SK-N-SH treated with all-trans-retinoic acid at 6 μM for 48 hours (cell line): ENCODE data around the gene TNFRSF12A.

Source experiments
- ATAC-seq: fragments of 200-7000 bp; cut with Tn5 transposase; 3 replicates; pipeline ENCODE4 v1.9.1; 2020; ENCODE audit warnings: mild to moderate bottlenecking, moderate library complexity
- ARNTL ChIP-seq: fragments of 450-650 bp; formaldehyde crosslinking; IDR thresholded peaks from 2 replicates; pipeline ENCODE4 v1.5.0; 2020; ENCODE audit warnings: low read depth, mild to moderate bottlenecking, moderate library complexity, borderline replicate concordance
- BACH2 ChIP-seq: fragments of 250-450 bp; sonication (Bioruptor Pico); IDR thresholded peaks from 2 replicates; pipeline ENCODE4 v1.9.0; 2021; ENCODE audit warnings: mild to moderate bottlenecking, borderline replicate concordance
- GLIS3 ChIP-seq: fragments of 250-450 bp; sonication (Bioruptor Pico); IDR thresholded peaks from 2 replicates; pipeline ENCODE4 v1.5.0; 2020; ENCODE audit warnings: mild to moderate bottlenecking, moderate library complexity
- ISL1 ChIP-seq: fragments of 250-450 bp; sonication (Bioruptor Pico); IDR thresholded peaks from 2 replicates; pipeline ENCODE4 v2.1.2; 2022; ENCODE audit warnings: mild to moderate bottlenecking, moderate library complexity
- OSR1 ChIP-seq: fragments of 250-450 bp; sonication (Bioruptor Pico); IDR thresholded peaks from 2 replicates; pipeline ENCODE4 v1.8.0; 2022; ENCODE audit warnings: moderate library complexity, mild to moderate bottlenecking, inconsistent platforms
- RARB ChIP-seq: fragments of 250-450 bp; sonication (Bioruptor Pico); IDR thresholded peaks from 2 replicates; pipeline ENCODE4 v1.8.0; 2021; ENCODE audit warnings: mild to moderate bottlenecking, moderate library complexity
- SNAI2 ChIP-seq: fragments of 250-450 bp; sonication (Bioruptor Pico); IDR thresholded peaks from 2 replicates; pipeline ENCODE4 v1.5.0; 2020; ENCODE audit warnings: mild to moderate bottlenecking, moderate library complexity
- TCF4 ChIP-seq: fragments of 250-450 bp; sonication (Bioruptor Pico); IDR thresholded peaks from 2 replicates; pipeline ENCODE4 v1.8.0; 2021; ENCODE audit warnings: mild to moderate bottlenecking, moderate library complexity, borderline replicate concordance
- TOX ChIP-seq: fragments of 250-450 bp; sonication (Bioruptor Pico); IDR thresholded peaks from 2 replicates; pipeline ENCODE4 v1.8.0; 2021; ENCODE audit warnings: mild to moderate bottlenecking, moderate library complexity, borderline replicate concordance
- ZC3H10 ChIP-seq: fragments of 250-450 bp; sonication (Bioruptor Pico); IDR thresholded peaks from 2 replicates; pipeline ENCODE4 v1.5.1; 2021; ENCODE audit warnings: mild to moderate bottlenecking, moderate library complexity
- ZFP3 ChIP-seq: fragments of 250-450 bp; sonication (Bioruptor Pico); IDR thresholded peaks from 2 replicates; pipeline ENCODE4 v1.5.0; 2020; ENCODE audit warnings: mild to moderate bottlenecking, moderate library complexity
- ZFP30 ChIP-seq: fragments of 450-650 bp; formaldehyde crosslinking; IDR thresholded peaks from 2 replicates; pipeline ENCODE4 v1.5.0; 2022; ENCODE audit warnings: mild to moderate bottlenecking, moderate library complexity
- ZNF70 ChIP-seq: fragments of 450-650 bp; formaldehyde crosslinking; IDR thresholded peaks from 2 replicates; pipeline ENCODE4 v1.5.0; 2020; ENCODE audit warnings: mild to moderate bottlenecking, moderate library complexity
- ZNF8 ChIP-seq: fragments of 450-650 bp; formaldehyde crosslinking; IDR thresholded peaks from 2 replicates; pipeline ENCODE4 v1.5.0; 2020; ENCODE audit warnings: mild to moderate bottlenecking, moderate library complexity
- TF ChIP-seq, protein P1 (sequence below): fragments of 250-450 bp; sonication (Bioruptor Pico); IDR thresholded peaks from 2 replicates; pipeline ENCODE4 v1.5.0; 2020; ENCODE audit warnings: mild to moderate bottlenecking, moderate library complexity
- TF ChIP-seq, protein P2 (sequence below): fragments of 250-450 bp; sonication (Bioruptor Pico); IDR thresholded peaks from 2 replicates; pipeline ENCODE4 v1.8.0; 2020; ENCODE audit warnings: mild to moderate bottlenecking, moderate library complexity, borderline replicate concordance
- TF ChIP-seq, protein P3 (sequence below): fragments of 250-450 bp; sonication (Bioruptor Pico); IDR thresholded peaks from 2 replicates; pipeline ENCODE4 v1.5.1; 2021; ENCODE audit warnings: mild to moderate bottlenecking, moderate library complexity
- TF ChIP-seq, protein P4 (sequence below): fragments of 250-450 bp; sonication (Bioruptor Pico); IDR thresholded peaks from 2 replicates; pipeline ENCODE4 v1.5.1; 2020; ENCODE audit warnings: low read depth, mild to moderate bottlenecking, moderate library complexity

Gene TNFRSF12A

DNA sequence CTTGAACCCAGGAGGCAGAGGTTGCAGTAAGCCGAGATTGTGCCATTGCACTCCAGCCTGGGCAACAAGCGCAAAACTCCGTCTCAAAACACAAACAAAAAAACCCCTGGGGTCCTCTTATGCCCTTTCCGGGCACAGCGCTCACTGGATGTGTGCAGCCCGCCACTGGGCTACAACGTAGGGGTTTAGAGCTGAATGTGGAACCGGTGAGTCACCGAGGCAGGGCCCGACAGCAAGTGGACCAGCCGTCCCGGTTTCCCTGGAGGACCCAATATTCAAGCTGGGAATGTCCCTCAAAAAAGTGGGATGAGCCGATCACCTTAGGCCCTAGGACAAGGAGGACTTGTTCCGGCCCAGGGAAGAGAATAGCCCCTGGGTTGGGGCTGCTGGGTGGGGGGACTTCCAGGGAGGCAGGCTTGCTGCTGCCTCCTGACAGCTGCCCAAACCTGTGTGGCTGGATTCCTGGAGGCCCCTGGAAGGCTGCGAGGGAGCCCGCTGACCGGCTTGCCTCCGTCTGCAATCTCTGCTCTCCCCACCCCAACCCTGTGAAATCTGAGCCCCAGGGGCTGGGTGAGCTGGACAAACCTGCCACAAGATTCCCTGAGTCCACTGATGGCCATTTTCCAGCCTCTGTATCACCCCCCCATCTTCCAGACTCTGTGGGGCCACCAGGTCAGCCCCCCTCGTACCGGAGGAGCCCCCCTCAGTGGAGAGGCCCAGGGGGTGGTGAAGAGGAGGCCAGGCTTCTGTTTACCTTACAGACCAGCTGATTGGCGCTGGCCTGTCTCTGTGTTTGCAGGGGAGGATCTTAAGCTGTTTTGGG is 10.4 kb upstream of the TNFRSF12A start:
- peak; percentile 14; the same call in 2 of the 3 replicates for ATAC-seq

DNA sequence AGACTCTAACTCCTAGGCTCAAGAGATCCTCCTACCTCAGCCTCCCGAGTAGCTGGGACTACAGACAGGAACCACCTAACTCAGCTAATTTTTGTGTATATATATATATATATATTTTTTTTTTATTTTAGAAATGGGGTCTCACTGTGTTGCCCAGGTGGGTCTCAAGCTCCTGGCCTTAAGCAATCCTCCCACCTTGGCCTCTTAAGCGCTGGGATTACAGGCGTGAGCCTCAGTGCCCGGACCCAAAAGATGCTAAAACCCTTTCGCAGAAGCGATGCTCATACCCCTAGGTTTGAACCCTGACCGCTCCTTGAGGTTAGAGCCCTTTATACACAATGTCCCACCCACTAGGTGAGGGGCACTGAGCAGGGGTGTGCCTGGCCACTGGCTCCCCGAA is 9.7 kb upstream of the TNFRSF12A start:
- ATAC-seq = no peak
- TF ChIP-seq, protein P1, sequence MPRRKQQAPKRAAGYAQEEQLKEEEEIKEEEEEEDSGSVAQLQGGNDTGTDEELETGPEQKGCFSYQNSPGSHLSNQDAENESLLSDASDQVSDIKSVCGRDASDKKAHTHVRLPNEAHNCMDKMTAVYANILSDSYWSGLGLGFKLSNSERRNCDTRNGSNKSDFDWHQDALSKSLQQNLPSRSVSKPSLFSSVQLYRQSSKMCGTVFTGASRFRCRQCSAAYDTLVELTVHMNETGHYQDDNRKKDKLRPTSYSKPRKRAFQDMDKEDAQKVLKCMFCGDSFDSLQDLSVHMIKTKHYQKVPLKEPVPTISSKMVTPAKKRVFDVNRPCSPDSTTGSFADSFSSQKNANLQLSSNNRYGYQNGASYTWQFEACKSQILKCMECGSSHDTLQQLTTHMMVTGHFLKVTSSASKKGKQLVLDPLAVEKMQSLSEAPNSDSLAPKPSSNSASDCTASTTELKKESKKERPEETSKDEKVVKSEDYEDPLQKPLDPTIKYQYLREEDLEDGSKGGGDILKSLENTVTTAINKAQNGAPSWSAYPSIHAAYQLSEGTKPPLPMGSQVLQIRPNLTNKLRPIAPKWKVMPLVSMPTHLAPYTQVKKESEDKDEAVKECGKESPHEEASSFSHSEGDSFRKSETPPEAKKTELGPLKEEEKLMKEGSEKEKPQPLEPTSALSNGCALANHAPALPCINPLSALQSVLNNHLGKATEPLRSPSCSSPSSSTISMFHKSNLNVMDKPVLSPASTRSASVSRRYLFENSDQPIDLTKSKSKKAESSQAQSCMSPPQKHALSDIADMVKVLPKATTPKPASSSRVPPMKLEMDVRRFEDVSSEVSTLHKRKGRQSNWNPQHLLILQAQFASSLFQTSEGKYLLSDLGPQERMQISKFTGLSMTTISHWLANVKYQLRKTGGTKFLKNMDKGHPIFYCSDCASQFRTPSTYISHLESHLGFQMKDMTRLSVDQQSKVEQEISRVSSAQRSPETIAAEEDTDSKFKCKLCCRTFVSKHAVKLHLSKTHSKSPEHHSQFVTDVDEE (CRISPR knock-in tag) = no peak
- no peak for TF ChIP-seq OSR1
- TF ChIP-seq, protein P2, sequence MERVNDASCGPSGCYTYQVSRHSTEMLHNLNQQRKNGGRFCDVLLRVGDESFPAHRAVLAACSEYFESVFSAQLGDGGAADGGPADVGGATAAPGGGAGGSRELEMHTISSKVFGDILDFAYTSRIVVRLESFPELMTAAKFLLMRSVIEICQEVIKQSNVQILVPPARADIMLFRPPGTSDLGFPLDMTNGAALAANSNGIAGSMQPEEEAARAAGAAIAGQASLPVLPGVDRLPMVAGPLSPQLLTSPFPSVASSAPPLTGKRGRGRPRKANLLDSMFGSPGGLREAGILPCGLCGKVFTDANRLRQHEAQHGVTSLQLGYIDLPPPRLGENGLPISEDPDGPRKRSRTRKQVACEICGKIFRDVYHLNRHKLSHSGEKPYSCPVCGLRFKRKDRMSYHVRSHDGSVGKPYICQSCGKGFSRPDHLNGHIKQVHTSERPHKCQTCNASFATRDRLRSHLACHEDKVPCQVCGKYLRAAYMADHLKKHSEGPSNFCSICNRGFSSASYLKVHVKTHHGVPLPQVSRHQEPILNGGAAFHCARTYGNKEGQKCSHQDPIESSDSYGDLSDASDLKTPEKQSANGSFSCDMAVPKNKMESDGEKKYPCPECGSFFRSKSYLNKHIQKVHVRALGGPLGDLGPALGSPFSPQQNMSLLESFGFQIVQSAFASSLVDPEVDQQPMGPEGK (CRISPR knock-in tag) = no peak
- no peak for TF ChIP-seq ZNF8 (CRISPR knock-in tag)
- no peak for TF ChIP-seq ZNF70 (CRISPR knock-in tag)
- TF ChIP-seq ZFP3 (CRISPR knock-in tag) = no peak
- no peak for TF ChIP-seq ISL1 (CRISPR knock-in tag)
- no peak for TF ChIP-seq RARB (CRISPR knock-in tag)
- TF ChIP-seq TCF4 (CRISPR knock-in tag) = no peak
- TF ChIP-seq GLIS3 (CRISPR knock-in tag) = no peak
- TF ChIP-seq BACH2 (CRISPR knock-in tag) = no peak
- TF ChIP-seq ZFP30 (CRISPR knock-in tag) = no peak
- no peak for TF ChIP-seq ARNTL
- no peak for TF ChIP-seq ZC3H10 (CRISPR knock-in tag)
- TF ChIP-seq, protein P3, sequence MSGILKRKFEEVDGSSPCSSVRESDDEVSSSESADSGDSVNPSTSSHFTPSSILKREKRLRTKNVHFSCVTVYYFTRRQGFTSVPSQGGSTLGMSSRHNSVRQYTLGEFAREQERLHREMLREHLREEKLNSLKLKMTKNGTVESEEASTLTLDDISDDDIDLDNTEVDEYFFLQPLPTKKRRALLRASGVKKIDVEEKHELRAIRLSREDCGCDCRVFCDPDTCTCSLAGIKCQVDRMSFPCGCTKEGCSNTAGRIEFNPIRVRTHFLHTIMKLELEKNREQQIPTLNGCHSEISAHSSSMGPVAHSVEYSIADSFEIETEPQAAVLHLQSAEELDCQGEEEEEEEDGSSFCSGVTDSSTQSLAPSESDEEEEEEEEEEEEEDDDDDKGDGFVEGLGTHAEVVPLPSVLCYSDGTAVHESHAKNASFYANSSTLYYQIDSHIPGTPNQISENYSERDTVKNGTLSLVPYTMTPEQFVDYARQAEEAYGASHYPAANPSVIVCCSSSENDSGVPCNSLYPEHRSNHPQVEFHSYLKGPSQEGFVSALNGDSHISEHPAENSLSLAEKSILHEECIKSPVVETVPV (CRISPR knock-in tag) = no peak
- TF ChIP-seq, all 23 proteins: peak for 0

More for the DNA sequence above, 10.4 kb upstream of the TNFRSF12A start:
- no peak for TF ChIP-seq TOX (CRISPR knock-in tag)
- TF ChIP-seq ZNF70 (CRISPR knock-in tag) = no peak
- TF ChIP-seq RARB (CRISPR knock-in tag) = no peak
- TF ChIP-seq SNAI2 (CRISPR knock-in tag) = no peak
- TF ChIP-seq, protein P1 (CRISPR knock-in tag) = no peak
- no peak for TF ChIP-seq ISL1 (CRISPR knock-in tag)
- TF ChIP-seq, protein P4, sequence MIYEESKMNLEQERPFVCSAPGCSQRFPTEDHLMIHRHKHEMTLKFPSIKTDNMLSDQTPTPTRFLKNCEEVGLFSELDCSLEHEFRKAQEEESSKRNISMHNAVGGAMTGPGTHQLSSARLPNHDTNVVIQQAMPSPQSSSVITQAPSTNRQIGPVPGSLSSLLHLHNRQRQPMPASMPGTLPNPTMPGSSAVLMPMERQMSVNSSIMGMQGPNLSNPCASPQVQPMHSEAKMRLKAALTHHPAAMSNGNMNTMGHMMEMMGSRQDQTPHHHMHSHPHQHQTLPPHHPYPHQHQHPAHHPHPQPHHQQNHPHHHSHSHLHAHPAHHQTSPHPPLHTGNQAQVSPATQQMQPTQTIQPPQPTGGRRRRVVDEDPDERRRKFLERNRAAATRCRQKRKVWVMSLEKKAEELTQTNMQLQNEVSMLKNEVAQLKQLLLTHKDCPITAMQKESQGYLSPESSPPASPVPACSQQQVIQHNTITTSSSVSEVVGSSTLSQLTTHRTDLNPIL (CRISPR knock-in tag) = no peak
- TF ChIP-seq ZNF8 (CRISPR knock-in tag) = no peak
- TF ChIP-seq ARNTL = no peak
- TF ChIP-seq, protein P2 (CRISPR knock-in tag) = no peak
- TF ChIP-seq, protein P3 (CRISPR knock-in tag) = no peak
- TF ChIP-seq ZC3H10 (CRISPR knock-in tag) = no peak
- no peak for TF ChIP-seq TCF4 (CRISPR knock-in tag)
- no peak for TF ChIP-seq BACH2 (CRISPR knock-in tag)
- TF ChIP-seq GLIS3 (CRISPR knock-in tag) = no peak
- TF ChIP-seq OSR1 = no peak
- TF ChIP-seq ZFP30 (CRISPR knock-in tag) = no peak
- TF ChIP-seq, all 23 proteins: peak for 0
